ENCODE measurements around the gene HHATL.
"Not testable (repeated sequence)": the region's sequence is repeated elsewhere in the genome, so short reads cannot be mapped to it uniquely, and the experiment has no call there.

GRCh38 chr3:42722442-42722841, 19.8 kb upstream of the HHATL start:
- TF ChIP-seq EZH2 (IDR thresholded peaks at IDR 0.05); POLR2AphosphoS5 (IDR thresholded peaks at IDR 0.05; ENCODE audit: borderline replicate concordance, low read depth, low read length): not testable (repeated sequence)
